Heart left ventricle (tissue), 13 donors: ENCODE results near the gene SLC29A3.

Experiments
- CTCF ChIP-seq, 12 donors: fragments of 200-600 bp; sonication (generic) in 4 of 12; IDR thresholded peaks; one replicate each; pipeline versions ENCODE4 v1.5.0 to v1.8.0; 2018 to 2022; ENCODE audit warnings: antibody characterized with exemption in 12 of 12, mild to moderate bottlenecking in 5 of 12
- POLR2A ChIP-seq, 2 donors: fragments of 450-650 bp; IDR thresholded peaks; one replicate each; pipeline ENCODE4 v1.6.1; 2017; ENCODE audit warnings: antibody characterized with exemption in 2 of 2, mild to moderate bottlenecking in 2 of 2, moderate library complexity in 2 of 2
- donor health status: ischemic (EF 13 %, LVEDD 7.1; RV severe dilation, severe dysfunction).
- donor health status: DM: no; HTN: yes; CAD: no.
- donor health status: DM: no; HTN: no; CAD: no.
- donor health status: ischemic (EF 25% LVEDD 6.9; RV normal size, moderate dysfunction).
- donor health status: ischemic (EF 25% LVEDD 5.7; RV mildly dilated, moderate dysfunction).
- donor health status: ischemic (EF 35%, LVEDD 5.7; RV mildly dilated, moderate dysfunction).
- donor health status: nonischemic (EF 11% LVEDD 7.7; RV severe dilation, severe dysfunction).
- donor health status: DM: yes; HTN: yes; CAD: no.
- donor health status: PGD.
- donor health status: ischemic (EF 29% LVEDD 5.4; RV normal size, mild dysfunction).
- donor health status: nonischemic (EF 23%, LVEDD 6.1; RV moderate dilation, normal function).

GRCh38 chr10:71300555-71301370 lies 18.3 kb upstream of the SLC29A3 start:
- TF ChIP-seq CTCF (IDR thresholded peaks at IDR 0.05) (no peak), POLR2A (IDR thresholded peaks at IDR 0.05) (no peak)
